ENCODE measurements around the gene GAS2L3.

GAS2L3 gene

DNA sequence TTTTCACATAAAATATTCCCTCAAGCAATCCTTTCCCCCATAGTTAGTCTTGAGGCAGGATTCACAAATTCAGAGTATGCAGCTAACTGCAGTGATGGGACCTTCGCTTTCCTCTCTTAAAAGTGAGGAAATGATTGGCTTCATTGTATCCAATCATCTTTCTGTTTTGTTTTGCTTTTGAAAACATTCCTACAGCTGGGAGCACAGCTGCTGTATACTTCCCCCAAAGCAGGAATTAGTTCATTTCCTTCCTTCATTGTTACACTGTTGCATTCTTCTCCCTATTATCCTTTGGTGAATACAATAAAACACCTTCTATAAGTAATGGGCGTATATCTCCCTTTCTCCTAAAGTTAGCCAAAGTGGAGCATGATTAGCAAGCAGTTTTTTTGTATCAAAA lies 9.4 kb upstream of the GAS2L3 start:
- Histone ChIP-seq H3K4me3 (no peak overlapping the region), H3K27ac (no peak overlapping the region)
- no peak for DNase-seq (ENCODE audit: low spot score)
- TF ChIP-seq, protein P1, sequence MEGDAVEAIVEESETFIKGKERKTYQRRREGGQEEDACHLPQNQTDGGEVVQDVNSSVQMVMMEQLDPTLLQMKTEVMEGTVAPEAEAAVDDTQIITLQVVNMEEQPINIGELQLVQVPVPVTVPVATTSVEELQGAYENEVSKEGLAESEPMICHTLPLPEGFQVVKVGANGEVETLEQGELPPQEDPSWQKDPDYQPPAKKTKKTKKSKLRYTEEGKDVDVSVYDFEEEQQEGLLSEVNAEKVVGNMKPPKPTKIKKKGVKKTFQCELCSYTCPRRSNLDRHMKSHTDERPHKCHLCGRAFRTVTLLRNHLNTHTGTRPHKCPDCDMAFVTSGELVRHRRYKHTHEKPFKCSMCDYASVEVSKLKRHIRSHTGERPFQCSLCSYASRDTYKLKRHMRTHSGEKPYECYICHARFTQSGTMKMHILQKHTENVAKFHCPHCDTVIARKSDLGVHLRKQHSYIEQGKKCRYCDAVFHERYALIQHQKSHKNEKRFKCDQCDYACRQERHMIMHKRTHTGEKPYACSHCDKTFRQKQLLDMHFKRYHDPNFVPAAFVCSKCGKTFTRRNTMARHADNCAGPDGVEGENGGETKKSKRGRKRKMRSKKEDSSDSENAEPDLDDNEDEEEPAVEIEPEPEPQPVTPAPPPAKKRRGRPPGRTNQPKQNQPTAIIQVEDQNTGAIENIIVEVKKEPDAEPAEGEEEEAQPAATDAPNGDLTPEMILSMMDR (IDR thresholded peaks at IDR 0.05) = no peak

GRCh38 chr12:100564905-100565467 lies 8.5 kb upstream of the GAS2L3 start:
- TF ChIP-seq, protein P1 (IDR thresholded peaks at IDR 0.05) = no peak
- Histone ChIP-seq H3K4me3 (no peak overlapping the region), H3K27ac (no peak overlapping the region)
- DNase-seq (ENCODE audit: low spot score) = no peak

GRCh38 chr12:100565987-100566545 lies 7.4 kb upstream of the GAS2L3 start:
- TF ChIP-seq, protein P1 (IDR thresholded peaks at IDR 0.05) = no peak
- Histone ChIP-seq H3K27ac (peak overlapping the region in 1 of 2 donors; percentile 51), H3K4me3 (no peak overlapping the region)
- no peak for DNase-seq (ENCODE audit: low spot score)

DNA sequence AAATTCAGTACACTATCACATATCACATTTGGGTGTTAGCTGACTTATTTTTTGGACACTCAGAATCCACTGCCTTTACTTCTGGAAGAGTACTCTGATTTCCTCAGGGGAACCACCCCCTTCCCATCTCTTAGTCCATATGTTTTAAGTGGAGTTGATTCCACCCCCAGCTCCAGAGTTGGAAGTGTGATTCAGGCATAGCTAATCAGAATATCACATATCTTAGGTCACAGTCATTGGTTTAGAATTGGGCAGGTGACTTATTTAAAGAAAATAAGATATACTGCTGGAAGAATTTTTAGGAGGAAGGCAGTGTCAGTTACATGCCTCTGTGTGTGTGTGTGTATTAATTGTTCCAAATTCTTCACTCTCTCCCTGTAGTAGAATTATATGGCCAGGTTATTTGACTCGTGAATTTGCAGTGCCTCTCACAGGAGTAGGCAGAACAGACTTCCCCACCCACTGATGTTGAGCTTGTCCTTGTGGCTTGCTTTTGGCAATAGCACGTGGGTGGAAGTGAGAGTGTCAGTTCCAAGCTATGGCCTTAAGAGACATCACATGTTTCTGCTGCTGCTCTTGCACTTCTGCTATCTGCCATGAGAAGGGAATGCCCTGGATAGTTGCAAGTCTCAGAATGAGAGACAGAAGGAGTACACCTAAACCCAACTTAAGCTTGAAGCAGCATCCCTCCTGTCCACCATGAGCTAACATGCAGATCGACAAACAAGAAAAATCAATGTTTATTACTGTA lies 6.4 kb upstream of the GAS2L3 start:
- TF ChIP-seq, protein P1 (IDR thresholded peaks at IDR 0.05) = no peak
- H3K27ac ChIP-seq = peak overlapping the region in 1 of 2 donors; percentile 40
- no peak for DNase-seq (ENCODE audit: low spot score)
- no peak overlapping the region for H3K4me3 ChIP-seq

- TF ChIP-seq, protein P1 (IDR thresholded peaks at IDR 0.05) = no peak
- Histone ChIP-seq H3K4me3 (no peak overlapping the region), H3K27ac (peak overlapping the region in 1 of 2 donors; percentile 40)
- DNase-seq (ENCODE audit: low spot score) = no peak
These were observed 5.5 kb upstream of the GAS2L3 start for GRCh38 chr12:100567945-100568344.

- no peak overlapping the region for H3K4me3 ChIP-seq
- no peak for DNase-seq (ENCODE audit: low spot score)
- TF ChIP-seq, protein P1 (IDR thresholded peaks at IDR 0.05) = no peak
- no peak overlapping the region for H3K27ac ChIP-seq
These were observed 1.3 kb upstream of the GAS2L3 start for GRCh38 chr12:100572184-100572583.

All from coronary artery (tissue), 2 donors.